Iris pigment epithelial cell (primary cell): ENCODE data around the gene KIF13A.
"Not testable (repeated sequence)": the region's sequence is repeated elsewhere in the genome, so short reads cannot be mapped to it uniquely, and the experiment has no call there.

ENCODE experiments used
- DNase-seq: peaks from one replicate; pipeline ENCODE4 v3.0.0-alpha.2; 2011; ENCODE audit warnings: low read depth

Gene KIF13A

GRCh38 chr6:17968876-17969275 is 18.6 kb downstream of the KIF13A start:
- DNase-seq: no peak

- DNase-seq: no peak
Measured at GRCh38 chr6:17967668-17968518, 19.5 kb downstream of the KIF13A start.

- DNase-seq: no peak
Measured at GRCh38 chr6:17966451-17966850, 21.0 kb downstream of the KIF13A start.

DNA sequence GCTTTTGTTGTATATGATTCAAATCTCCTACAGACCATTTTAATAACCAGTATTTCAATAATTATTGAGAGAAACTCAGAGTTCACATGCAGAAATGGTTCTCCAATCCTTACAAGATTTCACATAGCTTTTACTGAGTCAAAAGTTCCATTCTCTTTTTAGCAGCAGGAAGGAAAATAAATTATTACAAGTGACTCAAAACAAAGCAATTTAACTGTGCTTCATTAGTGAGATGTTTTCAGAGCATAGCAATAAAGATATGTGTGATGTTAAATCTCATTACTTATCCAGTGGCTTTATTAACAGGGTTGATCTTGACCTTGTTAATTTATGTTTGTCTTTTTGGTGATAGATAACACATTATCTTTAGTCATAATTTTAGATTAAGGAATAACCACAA is 22.0 kb downstream of the KIF13A start:
- DNase-seq: peak; percentile 75

GRCh38 chr6:17964633-17965032 is 22.8 kb downstream of the KIF13A start:
- peak; percentile 58 for DNase-seq

DNA sequence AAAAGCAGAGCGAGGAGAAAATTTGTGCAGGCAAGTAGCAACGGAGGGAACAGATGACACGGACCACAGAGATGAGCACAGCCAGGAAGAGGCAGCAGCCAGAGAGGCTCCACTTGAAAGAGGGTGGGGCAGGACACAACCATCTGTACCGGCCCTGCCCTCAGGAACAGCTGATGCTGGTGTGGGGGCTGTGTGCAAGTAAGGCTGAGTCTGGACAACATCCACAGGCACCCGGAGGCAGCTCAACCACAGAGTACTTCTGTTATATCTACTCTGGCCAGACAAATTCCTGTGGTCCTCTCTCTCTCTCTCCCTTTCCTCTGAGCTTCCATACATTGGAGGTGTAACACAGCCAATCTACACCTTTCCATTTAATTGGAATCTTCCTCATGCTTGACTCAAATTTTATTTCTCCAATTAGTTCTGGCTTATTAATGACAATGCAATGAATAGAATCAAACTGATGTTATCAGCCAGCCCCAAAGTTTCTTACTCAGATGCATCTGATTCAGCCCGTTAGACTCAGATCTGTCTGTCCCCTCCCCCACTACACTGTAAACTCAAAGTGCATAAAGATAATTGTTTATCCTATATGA is 24.9 kb downstream of the KIF13A start:
- DNase-seq: peak; percentile 99

DNA sequence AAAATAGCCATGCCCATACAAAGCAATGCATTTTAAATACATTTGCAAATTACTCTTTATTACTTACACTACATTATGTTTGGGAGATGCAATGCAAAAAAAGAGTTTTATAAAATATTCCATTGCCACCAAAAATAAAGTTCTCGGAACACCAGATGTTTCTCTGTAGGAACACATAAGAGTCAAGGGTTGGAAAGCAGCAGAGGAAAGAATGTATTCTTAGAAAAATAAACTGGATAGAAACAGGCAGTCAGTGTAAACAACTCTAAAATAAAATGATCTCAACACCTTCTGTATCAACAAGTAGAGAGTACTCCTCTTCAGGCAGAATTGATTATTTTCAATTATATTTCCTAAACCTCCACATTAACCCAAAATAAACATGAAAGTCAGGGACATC is 28.1 kb downstream of the KIF13A start:
- DNase-seq: no peak

GRCh38 chr6:17957904-17958620 is 29.4 kb downstream of the KIF13A start:
- DNase-seq: no peak

DNA sequence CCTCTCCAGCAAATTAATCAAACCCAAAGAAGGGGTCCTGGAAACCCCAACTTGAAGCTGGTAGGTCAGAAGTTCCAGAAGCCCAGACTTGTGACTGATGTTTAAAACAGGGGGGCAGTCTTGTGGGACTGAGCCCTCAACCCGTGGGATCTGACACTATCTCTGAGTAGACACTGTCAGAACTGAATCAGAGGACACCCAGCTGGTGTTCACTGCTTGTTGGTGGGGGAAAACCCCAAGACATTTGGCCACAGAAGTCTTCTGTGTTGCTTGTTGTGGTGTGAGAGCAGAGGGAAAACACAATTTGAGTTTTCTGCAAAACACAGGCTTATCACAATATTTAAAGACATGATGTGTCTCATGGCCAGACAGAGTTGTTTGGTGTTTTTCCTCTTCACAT is 29.9 kb downstream of the KIF13A start:
- peak; percentile 69 for DNase-seq

DNA sequence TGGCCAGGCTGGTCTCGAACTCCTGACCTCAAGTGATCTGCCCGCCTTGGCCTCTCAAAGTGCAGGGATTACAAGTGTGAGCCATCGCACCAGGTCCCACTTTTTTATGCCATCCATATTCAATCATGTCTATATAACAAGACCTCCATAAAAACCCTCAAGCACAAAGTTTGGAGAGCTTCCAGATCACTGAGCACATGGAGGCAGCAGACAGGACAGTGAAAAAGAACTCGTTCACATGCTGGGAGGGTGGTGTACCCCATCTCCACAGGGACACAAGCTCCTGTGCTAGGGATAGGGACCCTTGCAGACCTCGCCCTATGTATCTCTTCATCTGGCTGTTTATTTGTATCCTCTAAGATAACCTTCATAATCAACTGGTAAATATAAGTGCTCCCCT is 30.3 kb downstream of the KIF13A start:
- DNase-seq: no peak

DNA sequence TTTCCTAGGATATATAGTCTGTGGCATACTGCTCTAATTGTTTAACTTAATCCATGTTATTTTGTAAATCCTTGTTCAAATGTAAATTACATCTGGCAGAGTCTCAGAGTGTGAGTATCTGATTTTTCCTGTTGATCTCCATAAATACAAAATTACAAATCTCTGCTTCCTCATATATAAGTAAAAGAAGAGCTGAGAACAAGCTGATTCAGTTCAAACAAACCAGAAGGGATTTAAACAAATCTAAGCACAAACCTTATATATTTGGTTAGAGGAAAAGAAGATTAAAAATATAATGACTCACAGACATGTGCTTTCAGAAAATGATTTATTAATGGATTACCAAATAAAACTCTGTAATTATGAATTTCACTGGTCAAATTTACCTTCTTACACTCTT is 37.3 kb downstream of the KIF13A start:
- DNase-seq: no peak

DNA sequence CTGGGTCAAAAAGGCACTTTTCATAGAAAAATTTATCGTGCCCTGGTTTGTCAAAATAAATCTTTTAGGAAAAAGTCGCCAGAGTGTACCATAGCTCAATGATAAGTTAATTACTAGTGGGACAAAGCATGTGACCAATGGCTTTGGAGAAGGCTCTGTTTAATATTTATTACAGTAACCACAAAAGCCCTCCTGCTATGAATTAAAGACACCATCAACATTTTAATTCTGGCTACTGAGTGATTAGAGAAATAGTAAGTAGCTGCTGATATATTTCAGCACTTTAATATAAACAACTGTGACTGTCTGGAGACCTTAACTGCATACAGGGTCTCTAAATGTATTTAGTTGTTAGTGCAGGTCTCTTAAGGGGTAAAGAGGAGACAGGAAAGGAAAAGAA is 38.3 kb downstream of the KIF13A start:
- DNase-seq: no peak

DNA sequence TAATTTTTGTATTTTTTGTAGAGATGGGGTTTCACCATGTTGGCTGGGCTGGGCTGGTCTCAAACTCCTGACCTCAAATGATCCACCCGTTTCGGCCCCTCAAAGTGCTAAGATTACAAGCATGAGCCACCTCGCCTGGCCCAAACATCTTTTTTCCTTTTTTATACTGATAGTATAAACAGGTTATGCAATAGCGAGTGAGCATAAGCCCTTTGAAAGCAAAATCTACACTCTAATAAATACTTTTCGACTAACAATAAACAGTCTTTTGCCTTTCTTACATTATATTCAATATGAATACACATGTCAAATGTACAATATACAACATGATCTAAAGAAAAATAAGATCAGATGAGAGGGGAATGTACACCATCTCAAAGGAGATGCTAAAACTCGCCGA is 38.7 kb downstream of the KIF13A start:
- DNase-seq: no peak

DNA sequence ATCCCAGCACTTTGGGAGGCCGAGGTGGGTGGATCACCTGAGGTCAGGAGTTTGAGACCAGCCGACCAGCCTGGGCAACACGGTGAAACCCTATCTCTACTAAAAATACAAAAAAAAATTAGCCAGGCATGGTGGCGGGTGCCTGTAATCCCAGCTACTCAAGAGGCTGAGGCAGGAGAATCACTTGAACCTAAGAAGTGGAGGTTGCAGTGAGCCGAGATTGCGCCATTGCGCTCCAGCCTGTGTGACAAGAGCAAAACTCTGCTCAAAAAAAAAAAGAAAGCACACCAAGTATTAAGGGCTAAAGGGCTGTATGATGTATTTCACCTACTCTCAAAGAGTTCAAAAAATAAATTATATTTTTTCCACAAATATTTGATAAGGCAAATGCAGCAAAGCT is 39.9 kb downstream of the KIF13A start:
- DNase-seq: not testable (repeated sequence)

- DNase-seq: no peak
Measured at GRCh38 chr6:17945575-17945974, 41.9 kb downstream of the KIF13A start.

- DNase-seq: peak; percentile 50
Measured at GRCh38 chr6:17945111-17945510, 42.3 kb downstream of the KIF13A start.

- DNase-seq: no peak
Measured at GRCh38 chr6:17941318-17941717, 46.1 kb downstream of the KIF13A start.

DNA sequence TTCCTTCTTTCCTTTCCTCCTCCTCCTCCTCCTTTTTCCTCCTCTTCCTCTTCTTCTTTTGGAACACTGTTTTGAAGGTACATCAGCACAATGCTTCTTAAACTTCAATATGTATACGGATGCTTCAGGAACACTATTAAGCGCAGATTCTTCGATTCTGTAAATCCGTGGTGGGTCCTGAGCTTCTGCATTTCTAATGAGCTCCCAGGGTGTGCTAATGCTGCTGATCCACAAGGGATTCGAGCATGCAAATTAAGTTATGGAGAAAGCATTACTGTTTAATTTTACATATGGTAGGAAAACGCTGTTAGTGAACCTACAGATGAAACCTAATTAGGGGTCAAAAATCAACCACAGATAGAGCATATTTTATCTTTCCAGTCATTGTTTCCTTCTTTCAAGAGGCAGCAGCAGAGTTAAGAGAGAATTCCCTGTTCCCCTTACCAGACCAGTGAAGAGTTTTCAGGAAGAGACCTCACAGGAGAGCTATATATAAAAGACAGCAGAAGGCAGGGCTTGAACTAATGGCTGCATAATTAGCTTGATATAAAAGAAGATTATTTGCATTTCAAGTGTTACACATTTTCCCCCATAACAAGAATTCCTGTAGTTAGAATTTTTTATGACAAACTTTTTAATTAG is 47.2 kb downstream of the KIF13A start:
- DNase-seq: no peak

DNA sequence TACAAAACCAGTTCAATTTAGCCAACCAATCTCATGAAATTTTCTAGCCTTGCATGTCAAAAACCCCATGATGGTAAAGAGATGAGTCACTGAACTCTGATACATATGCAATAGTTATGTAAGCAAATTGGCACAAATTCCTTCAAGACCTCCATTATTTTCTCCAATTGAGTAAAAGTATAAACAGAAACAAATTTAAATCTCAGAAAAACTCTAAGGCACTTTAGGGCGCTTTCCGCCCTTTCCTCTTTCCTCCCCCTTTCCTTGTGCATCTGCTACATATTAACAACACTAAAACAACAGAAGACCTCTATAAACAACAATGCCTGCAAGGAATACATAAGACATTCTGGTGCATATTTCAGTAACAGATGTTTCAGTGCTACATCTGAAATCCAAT is 48.5 kb downstream of the KIF13A start:
- peak; percentile 66 for DNase-seq

DNA sequence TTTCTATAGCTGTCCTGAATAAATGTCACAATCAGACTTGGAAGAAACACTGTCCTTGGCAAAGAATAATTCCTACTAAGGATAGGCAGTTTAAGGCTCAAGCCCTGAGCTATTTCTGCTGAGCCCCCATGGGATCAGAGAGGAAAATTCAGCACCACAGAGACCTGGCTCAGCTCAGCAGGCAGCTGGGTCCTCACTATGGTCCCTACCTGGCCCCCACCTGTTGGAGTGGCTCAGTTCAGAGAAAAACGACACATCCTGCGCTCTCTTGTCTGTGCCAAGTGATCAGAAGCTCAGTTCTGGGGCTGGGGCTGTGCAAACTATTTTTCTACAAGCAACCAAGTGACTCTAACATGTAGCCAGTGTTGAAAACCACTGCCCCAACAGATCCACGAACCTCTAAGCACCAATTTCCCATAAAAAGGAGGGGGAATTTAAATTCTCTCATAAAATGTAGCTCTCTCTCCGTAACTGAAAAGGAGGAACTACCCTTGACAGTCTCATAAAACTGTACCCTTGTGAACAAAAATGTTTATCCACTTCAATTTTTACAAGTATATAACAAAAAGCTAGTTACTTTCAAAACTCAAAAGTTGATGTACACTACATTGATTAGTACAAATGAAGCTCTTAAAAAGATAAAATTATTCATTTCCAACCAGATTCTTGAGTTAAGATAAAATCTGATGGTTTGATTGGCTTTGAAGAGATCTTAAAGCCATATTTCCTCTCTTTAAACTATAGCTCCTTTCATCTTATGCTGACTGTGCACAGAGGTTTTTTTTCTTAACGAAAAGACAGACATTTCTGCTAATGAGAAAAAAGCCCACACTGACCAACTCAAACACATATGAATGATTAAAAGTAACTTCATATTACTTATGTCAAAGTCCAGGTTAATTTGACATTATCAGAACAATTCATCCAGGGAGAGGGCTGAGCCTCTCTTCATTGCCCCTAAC is 52.0 kb downstream of the KIF13A start:
- DNase-seq: no peak

DNA sequence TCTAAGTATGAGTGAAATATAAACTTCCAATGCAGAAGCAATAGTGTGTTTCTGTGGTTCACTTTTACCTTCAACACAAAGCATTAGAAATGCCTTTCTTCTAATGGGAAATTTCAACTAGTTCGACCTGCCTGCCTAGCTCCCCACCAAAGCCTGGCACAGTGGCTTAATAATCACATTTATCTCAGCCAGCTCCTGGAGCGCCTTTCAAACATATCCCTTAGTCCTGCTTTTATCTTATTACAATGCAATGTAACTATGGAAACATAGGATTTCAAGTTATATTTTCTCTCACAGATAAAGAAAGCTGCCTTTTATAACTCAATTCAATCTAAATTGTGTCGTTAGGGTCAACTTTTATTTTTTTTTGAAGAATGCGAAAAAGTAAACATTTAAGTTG is 53.7 kb downstream of the KIF13A start:
- no peak for DNase-seq
